Activated B cell treated with CpG ODN at 0.5 μM for 24 hours (primary cell): ENCODE data around the gene MSH5. TPM values are rescaled to one million over a fixed set of nuclear protein-coding genes. Genes with fewer than 3 reads are reported as not detected.

Source experiments
- ATAC-seq: fragments of 200-7000 bp; cut with Tn5 transposase; one replicate; pipeline ENCODE4 v1.10.0; 2021; ENCODE audit warnings: low read depth, mild to moderate bottlenecking, moderate library complexity
- CTCF ChIA-PET: fragments of 350-600 bp; sonication (Branson Sonifier 250); formaldehyde crosslinking; loops from one replicate; lab custom pipeline; 2021; ENCODE audit warnings: antibody characterized with exemption; lab: Charles Lee
- POLR2A ChIA-PET: fragments of 350-600 bp; sonication (Branson Sonifier 250); formaldehyde crosslinking; loops from one replicate; lab custom pipeline; 2021; ENCODE audit warnings: antibody characterized with exemption; lab: Charles Lee
- DNase-seq: peaks from one replicate; pipeline ENCODE4 v3.0.0; 2022
- H3K27ac Mint-ChIP-seq: one replicate; pipeline ENCODE4 v1.8.0; 2020; ENCODE audit warnings: mixed read lengths
- H3K27me3 Mint-ChIP-seq: one replicate; pipeline ENCODE4 v1.8.0; 2021; ENCODE audit warnings: mixed read lengths
- H3K36me3 Mint-ChIP-seq: one replicate; pipeline ENCODE4 v1.8.0; 2021; ENCODE audit warnings: low read depth, mixed read lengths
- H3K4me1 Mint-ChIP-seq: one replicate; pipeline ENCODE4 v1.8.0; 2021; ENCODE audit warnings: mixed read lengths
- H3K4me3 Mint-ChIP-seq: one replicate; pipeline ENCODE4 v1.8.0; 2020; ENCODE audit warnings: mild to moderate bottlenecking, mixed read lengths
- H3K9me3 Mint-ChIP-seq: one replicate; pipeline ENCODE4 v1.8.0; 2020; ENCODE audit warnings: mixed read lengths
- CTCF ChIP-seq: fragments of 200-600 bp; IDR thresholded peaks from one replicate; pipeline ENCODE4 v1.8.0; 2022; ENCODE audit warnings: antibody characterized with exemption, mild to moderate bottlenecking
- intact Hi-C: fragments of 100-400 bp; cut with micrococcal nuclease; formaldehyde crosslinking; loops from one replicate; pipeline ENCODE4 v1.15.1; 2024
- total RNA-seq: library from RNA; stranded (reverse); gene quantifications from 2 replicates; pipeline ENCODE4 v1.2.3, GENCODE V29; 2022

The MSH5 gene
- total RNA-seq, 1 donor from 2014 or later = 47.3 TPM

GRCh38 chr6:31765559-31765909 is 25.7 kb downstream of the MSH5 start:
- peaks cover 23% of the 10 kb centered on the region for H3K36me3 Mint-ChIP-seq
- H3K4me3 Mint-ChIP-seq = no peak overlapping the region
- H3K4me1 Mint-ChIP-seq = peaks cover 6% of the 10 kb centered on the region
- TF ChIP-seq CTCF = no peak
- DNase-seq (no peak), ATAC-seq (no peak)
- H3K9me3 Mint-ChIP-seq = no peaks in the 10 kb centered on the region
- intact Hi-C loops = no loop called here
- no peak overlapping the region for H3K27ac Mint-ChIP-seq
- ChIA-PET CTCF (no interaction called here), POLR2A (no interaction called here)
- H3K27me3 Mint-ChIP-seq = no peaks in the 10 kb centered on the region

GRCh38 chr6:31765910-31766794 is 26.3 kb downstream of the MSH5 start:
- intact Hi-C loops = no loop called here
- Mint-ChIP-seq H3K36me3 (peaks cover 20% of the 10 kb centered on the region), H3K4me3 (no peak overlapping the region), H3K27me3 (no peaks in the 10 kb centered on the region), H3K9me3 (no peaks in the 10 kb centered on the region), H3K4me1 (peaks cover 6% of the 10 kb centered on the region), H3K27ac (no peak overlapping the region)
- POLR2A ChIA-PET = no interaction called here
- no peak for ATAC-seq
- DNase-seq = no peak
- CTCF ChIA-PET = no interaction called here
- TF ChIP-seq CTCF = no peak

- peaks cover 13% of the 10 kb centered on the region for H3K36me3 Mint-ChIP-seq
- H3K27me3 Mint-ChIP-seq = no peaks in the 10 kb centered on the region
- TF ChIP-seq CTCF = no peak
- ATAC-seq (no peak), DNase-seq (no peak)
- peaks cover 9% of the 10 kb centered on the region for H3K4me1 Mint-ChIP-seq
- no peak overlapping the region for H3K4me3 Mint-ChIP-seq
- no peak overlapping the region for H3K27ac Mint-ChIP-seq
- POLR2A ChIA-PET = interaction anchor here (0.7 kb wide), 1 partner anchor 78 kb away, joined by 6 read pairs; no protein-coding TSS in a partner anchor
- intact Hi-C loops = no loop called here
- no peaks in the 10 kb centered on the region for H3K9me3 Mint-ChIP-seq
- CTCF ChIA-PET = no interaction called here
These were observed 27.4 kb downstream of the MSH5 start for GRCh38 chr6:31767096-31767645.

GRCh38 chr6:31768363-31769257 is 28.8 kb downstream of the MSH5 start:
- no peaks in the 10 kb centered on the region for H3K27me3 Mint-ChIP-seq
- H3K4me3 Mint-ChIP-seq = no peak overlapping the region
- no peak for ATAC-seq
- no peak overlapping the region for H3K27ac Mint-ChIP-seq
- ChIA-PET POLR2A (interaction anchor here (0.6 to 1.8 kb wide), 4 partner anchors 31 to 62 kb away, joined by 6 to 20 read pairs (median 10); partner anchors contain the start of genes CLIC1 and DDAH2), CTCF (interaction anchor here (0.6 to 2.7 kb wide), 10 partner anchors 17 to 217 kb away, joined by 3 to 49 read pairs (median 5); partner anchors contain the start of genes DDAH2, LY6G5C, MPIG6B and MSH5)
- no peak for DNase-seq
- TF ChIP-seq CTCF = no peak
- peaks cover 5% of the 10 kb centered on the region for H3K36me3 Mint-ChIP-seq
- H3K9me3 Mint-ChIP-seq = no peaks in the 10 kb centered on the region
- intact Hi-C loops = loop anchor here (1.0 kb wide), 1 partner anchor 39 kb away; the partner anchor contains the start of gene DDAH2
- H3K4me1 Mint-ChIP-seq = peaks cover 16% of the 10 kb centered on the region
